Vagina (tissue), 2 donors: ENCODE results near the gene DNMBP.
"Not testable (repeated sequence)": the region's sequence is repeated elsewhere in the genome, so short reads cannot be mapped to it uniquely, and the experiment has no call there.

Experiments
- CTCF ChIP-seq, 3 experiments: fragments of 450-650 bp in 2 of 3; fragments of 200-600 bp in 1 of 3; sonication (generic) in 1 of 3; IDR thresholded peaks; one replicate each; pipeline ENCODE4 v1.5.1; 2017 to 2019; ENCODE audit warnings: antibody characterized with exemption in 3 of 3, mild to moderate bottlenecking in 2 of 3, moderate library complexity in 2 of 3
- POLR2AphosphoS5 ChIP-seq, 2 donors: sonication (generic); formaldehyde crosslinking; IDR thresholded peaks; one replicate each; pipeline ENCODE4 v1.9.0; 2017; ENCODE audit warnings: antibody characterized with exemption in 2 of 2, mild to moderate bottlenecking in 2 of 2, low read depth in 1 of 2; ENCODE audit not compliant: insufficient read depth in 1 of 2

- TF ChIP-seq POLR2AphosphoS5 (IDR thresholded peaks at IDR 0.05; ENCODE audit: insufficient read depth in 1 of 2, low read depth in 1 of 2); CTCF (IDR thresholded peaks at IDR 0.05): not testable (repeated sequence)
Observed at GRCh38 chr10:99985637-99986036, 24.1 kb downstream of the DNMBP start.
